SU-DHL-6 (cell line): ENCODE results near the gene GRK3.

Experiments used
- H2AFZ ChIP-seq: fragments of 200-600 bp; sonication (generic); 2 replicates; pipeline ENCODE4 v1.6.1; 2014; ENCODE audit warnings: low read depth, mild to moderate bottlenecking, moderate library complexity, mixed read lengths, antibody characterized with exemption, low read length; ENCODE audit not compliant: severe bottlenecking
- H3F3A ChIP-seq: fragments of 200-600 bp; shearing (Covaris generic); 2 replicates; pipeline ENCODE4 v1.6.0; 2016; ENCODE audit warnings: antibody characterized with exemption, mild to moderate bottlenecking; ENCODE audit not compliant: insufficient read depth
- H3K27ac ChIP-seq: fragments of 200-600 bp; sonication (generic); 2 replicates; pipeline ENCODE4 v1.5.1; 2016; ENCODE audit warnings: low read depth, mild to moderate bottlenecking, low read length, moderate library complexity, mixed read lengths
- H3K27me3 ChIP-seq: fragments of 200-600 bp; sonication (generic), shearing (Covaris generic); 2 replicates; pipeline ENCODE4 v1.6.0; 2014; ENCODE audit warnings: mild to moderate bottlenecking, low read length
- H3K36me3 ChIP-seq: fragments of 200-600 bp; sonication (generic); 2 replicates; pipeline ENCODE4 v1.6.1; 2014; ENCODE audit warnings: mild to moderate bottlenecking, low read length, mixed read lengths
- H3K4me2 ChIP-seq: fragments of 300-600, 200-600 bp; shearing (Covaris generic), sonication (generic); 2 replicates; pipeline ENCODE4 v1.6.0; 2014; ENCODE audit warnings: low read length, low read depth, mild to moderate bottlenecking; ENCODE audit not compliant: poor library complexity, severe bottlenecking
- H3K4me3 ChIP-seq: fragments of 200-600 bp; sonication (generic); 2 replicates; pipeline ENCODE4 v1.5.1; 2014; ENCODE audit warnings: antibody characterized with exemption, low read length, mild to moderate bottlenecking, mixed read lengths; ENCODE audit not compliant: insufficient read depth, poor library complexity, severe bottlenecking
- H3K79me2 ChIP-seq: fragments of 200-600 bp; sonication (generic); 2 replicates; pipeline ENCODE4 v1.6.1; 2014; ENCODE audit warnings: mild to moderate bottlenecking, low read length, moderate library complexity; ENCODE audit not compliant: insufficient read depth
- H3K9ac ChIP-seq: fragments of 200-600 bp; sonication (generic); 2 replicates; pipeline ENCODE4 v1.7.0; 2014; ENCODE audit warnings: mild to moderate bottlenecking, low read length
- H3K9me2 ChIP-seq: fragments of 200-600 bp; sonication (generic); replicated peaks from 2 replicates; pipeline ENCODE4 v1.6.1; 2014; ENCODE audit warnings: low read length; ENCODE audit not compliant: insufficient read depth
- H3K9me3 ChIP-seq: fragments of 200-600 bp; sonication (generic); 2 replicates; pipeline ENCODE4 v1.6.1; 2014; ENCODE audit warnings: low read length, mixed read lengths; ENCODE audit not compliant: insufficient read depth
- H4K20me1 ChIP-seq: fragments of 200-600 bp; sonication (generic); 2 replicates; pipeline ENCODE4 v1.6.1; 2014; ENCODE audit warnings: low read depth, mild to moderate bottlenecking, antibody characterized with exemption, low read length, moderate library complexity, mixed read lengths
- CTCF ChIP-seq: fragments of 200-600 bp; sonication (generic); IDR thresholded peaks from one replicate; pipeline ENCODE4 v1.5.1; 2017; ENCODE audit warnings: antibody characterized with exemption, mild to moderate bottlenecking, low read length, moderate library complexity; ENCODE audit not compliant: insufficient read depth, poor library complexity, severe bottlenecking
- EZH2phosphoT487 ChIP-seq: fragments of 200-600 bp; sonication (generic), shearing (Covaris generic); conservative IDR thresholded peaks from 2 replicates; pipeline ENCODE4 v1.6.1; 2018; ENCODE audit warnings: mild to moderate bottlenecking, antibody characterized with exemption, low read length, moderate library complexity, mixed read lengths

GRK3 gene

GRCh38 chr22:25766418-25766817 lies 201.9 kb downstream of the GRK3 start:
- Histone ChIP-seq H3K79me2 (no peaks in the 10 kb centered on the region), H3K9me2 (no peaks in the 10 kb centered on the region), H3F3A (no peaks in the 10 kb centered on the region), H3K4me3 (no peak overlapping the region), H4K20me1 (no peaks in the 10 kb centered on the region), H3K36me3 (no peaks in the 10 kb centered on the region), H3K4me2 (no peak overlapping the region), H3K9me3 (peaks cover 18% of the 10 kb centered on the region; the same call in 1 of the 2 replicates), H2AFZ (no peak overlapping the region), H3K27ac (no peak overlapping the region), H3K27me3 (no peaks in the 10 kb centered on the region), H3K9ac (no peak overlapping the region)
- TF ChIP-seq CTCF: no peak

- no peak overlapping the region for H3K9ac ChIP-seq
- no peak overlapping the region for H3K4me3 ChIP-seq
- H3K9me2 ChIP-seq: no peaks in the 10 kb centered on the region
- H3K4me2 ChIP-seq: no peak overlapping the region
- H2AFZ ChIP-seq: no peak overlapping the region
- H3K27ac ChIP-seq: no peak overlapping the region
- H4K20me1 ChIP-seq: no peaks in the 10 kb centered on the region
- TF ChIP-seq CTCF (no peak), EZH2phosphoT487 (no peak)
- H3K79me2 ChIP-seq: no peaks in the 10 kb centered on the region
- H3K36me3 ChIP-seq: no peaks in the 10 kb centered on the region
- H3K27me3 ChIP-seq: no peaks in the 10 kb centered on the region
- H3F3A ChIP-seq: no peaks in the 10 kb centered on the region
- peaks cover 18% of the 10 kb centered on the region; the same call in 1 of the 2 replicates for H3K9me3 ChIP-seq
Observed at GRCh38 chr22:25770333-25770732, 205.9 kb downstream of the GRK3 start.

- Histone ChIP-seq H3K27me3 (no peaks in the 10 kb centered on the region), H3K79me2 (no peaks in the 10 kb centered on the region), H4K20me1 (no peaks in the 10 kb centered on the region), H3K36me3 (no peaks in the 10 kb centered on the region), H3K4me3 (no peak overlapping the region), H3K9me2 (no peaks in the 10 kb centered on the region), H2AFZ (no peak overlapping the region), H3K9ac (no peak overlapping the region), H3K27ac (no peak overlapping the region), H3F3A (no peaks in the 10 kb centered on the region), H3K9me3 (peaks cover 1% of the 10 kb centered on the region; the same call in 1 of the 2 replicates), H3K4me2 (no peak overlapping the region)
- TF ChIP-seq CTCF (no peak), EZH2phosphoT487 (no peak)
Observed at GRCh38 chr22:25772288-25772687, 207.8 kb downstream of the GRK3 start.
